Colonic mucosa (tissue), 4 donors: ENCODE results near the gene SLC5A12. TPM values are rescaled to one million over a fixed set of nuclear protein-coding genes. Genes with fewer than 3 reads are reported as not detected.

Experiments
- DNase-seq: peaks from one replicate; pipeline ENCODE4 v3.0.0-alpha.2; 2020
- H3K27ac ChIP-seq: fragments of 200-600 bp; one replicate; pipeline ENCODE4 v1.8.0; 2021
- H3K27me3 ChIP-seq: fragments of 200-600 bp; one replicate; pipeline ENCODE4 v1.8.0; 2021
- H3K36me3 ChIP-seq: fragments of 200-600 bp; one replicate; pipeline ENCODE4 v1.8.0; 2021
- H3K4me1 ChIP-seq: fragments of 200-600 bp; one replicate; pipeline ENCODE4 v1.8.0; 2021; ENCODE audit warnings: mild to moderate bottlenecking
- H3K4me3 ChIP-seq: fragments of 200-600 bp; one replicate; pipeline ENCODE4 v1.8.0; 2021
- H3K9ac ChIP-seq, 2 donors: one replicate each; pipeline ENCODE4 v1.7.0; 2013; ENCODE audit warnings: control low read depth in 2 of 2, low read depth in 2 of 2, low read length in 2 of 2
- H3K9me3 ChIP-seq: fragments of 200-600 bp; one replicate; pipeline ENCODE4 v1.8.0; 2021
- intact Hi-C: fragments of 100-400 bp; cut with DNase I; formaldehyde crosslinking; loops from one replicate; pipeline ENCODE4 v1.14.1; 2022
- total RNA-seq, 2 donors: library from RNA; stranded (reverse); fragmentation: NEBNext Ultra II Directional in 1 of 2; extraction: Animal tissue kit (Norgen Biotek cat#: 25700) in 1 of 2; gene quantifications; one replicate each; pipeline ENCODE4 v1.2.1, GENCODE V29; 2021
- TF ChIP-seq, protein P1 (sequence below): fragments of 200-600 bp; IDR thresholded peaks from one replicate; pipeline ENCODE4 v1.8.0; 2022; ENCODE audit warnings: antibody characterized with exemption, mild to moderate bottlenecking
- donor health status: healthy.
- donor health status: DM: no; HTN: no; CAD: no.
- donor health status: DM: no; HTN: no; CAD: no.

SLC5A12 gene
- total RNA-seq, 2 donors from 2014 or later, result 0.16 to 0.30 TPM

DNA sequence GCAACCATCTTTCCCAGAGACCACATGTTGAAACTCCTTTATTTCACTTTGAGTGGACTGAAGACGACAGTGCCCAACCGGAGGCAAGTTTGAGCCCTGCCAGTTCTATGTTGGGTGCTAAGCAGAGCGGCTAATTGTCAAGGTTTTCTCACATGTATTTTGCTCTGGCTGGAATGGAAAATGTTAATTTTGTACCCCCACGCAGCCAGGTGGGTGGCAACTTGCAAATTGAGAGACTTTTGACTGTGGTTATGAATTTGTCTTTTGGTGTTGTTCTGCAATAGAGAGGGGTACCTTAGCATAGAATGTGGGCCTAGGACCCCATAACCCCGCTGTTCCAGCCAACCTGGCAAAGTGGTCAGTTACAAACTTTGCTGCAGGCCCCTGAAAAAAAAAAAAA, 42.5 kb upstream of the SLC5A12 start:
- intact Hi-C loops, result no loop called here
- no peak overlapping the region for H3K4me3 ChIP-seq
- no peaks in the 10 kb centered on the region for H3K9me3 ChIP-seq
- TF ChIP-seq, protein P1, sequence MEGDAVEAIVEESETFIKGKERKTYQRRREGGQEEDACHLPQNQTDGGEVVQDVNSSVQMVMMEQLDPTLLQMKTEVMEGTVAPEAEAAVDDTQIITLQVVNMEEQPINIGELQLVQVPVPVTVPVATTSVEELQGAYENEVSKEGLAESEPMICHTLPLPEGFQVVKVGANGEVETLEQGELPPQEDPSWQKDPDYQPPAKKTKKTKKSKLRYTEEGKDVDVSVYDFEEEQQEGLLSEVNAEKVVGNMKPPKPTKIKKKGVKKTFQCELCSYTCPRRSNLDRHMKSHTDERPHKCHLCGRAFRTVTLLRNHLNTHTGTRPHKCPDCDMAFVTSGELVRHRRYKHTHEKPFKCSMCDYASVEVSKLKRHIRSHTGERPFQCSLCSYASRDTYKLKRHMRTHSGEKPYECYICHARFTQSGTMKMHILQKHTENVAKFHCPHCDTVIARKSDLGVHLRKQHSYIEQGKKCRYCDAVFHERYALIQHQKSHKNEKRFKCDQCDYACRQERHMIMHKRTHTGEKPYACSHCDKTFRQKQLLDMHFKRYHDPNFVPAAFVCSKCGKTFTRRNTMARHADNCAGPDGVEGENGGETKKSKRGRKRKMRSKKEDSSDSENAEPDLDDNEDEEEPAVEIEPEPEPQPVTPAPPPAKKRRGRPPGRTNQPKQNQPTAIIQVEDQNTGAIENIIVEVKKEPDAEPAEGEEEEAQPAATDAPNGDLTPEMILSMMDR, result no peak
- DNase-seq, result no peak
- H3K9ac ChIP-seq, result no peak overlapping the region
- no peak overlapping the region for H3K27ac ChIP-seq
- H3K4me1 ChIP-seq, result no peaks in the 10 kb centered on the region
- H3K36me3 ChIP-seq, result no peaks in the 10 kb centered on the region
- H3K27me3 ChIP-seq, result no peaks in the 10 kb centered on the region

GRCh38 chr11:26762089-26762488, 40.2 kb upstream of the SLC5A12 start:
- H3K27ac ChIP-seq, result no peak overlapping the region
- no peaks in the 10 kb centered on the region for H3K4me1 ChIP-seq
- H3K36me3 ChIP-seq, result no peaks in the 10 kb centered on the region
- H3K27me3 ChIP-seq, result no peaks in the 10 kb centered on the region
- no peak overlapping the region for H3K4me3 ChIP-seq
- no peak overlapping the region for H3K9ac ChIP-seq
- H3K9me3 ChIP-seq, result no peaks in the 10 kb centered on the region
- TF ChIP-seq, protein P1, result no peak
- no peak for DNase-seq
- intact Hi-C loops, result no loop called here

- no peak for DNase-seq
- Histone ChIP-seq H3K4me3 (no peak overlapping the region), H3K27ac (no peak overlapping the region), H3K27me3 (no peaks in the 10 kb centered on the region), H3K36me3 (no peaks in the 10 kb centered on the region), H3K9ac (no peak overlapping the region), H3K9me3 (no peaks in the 10 kb centered on the region), H3K4me1 (no peaks in the 10 kb centered on the region)
- intact Hi-C loops, result no loop called here
- TF ChIP-seq, protein P1, result no peak
Measured at GRCh38 chr11:26761361-26761809, 39.5 kb upstream of the SLC5A12 start.

GRCh38 chr11:26757995-26758394, 36.1 kb upstream of the SLC5A12 start:
- no peak for DNase-seq
- intact Hi-C loops, result loop anchor here (10.0 kb wide), 3 partner anchors 103 to 727 kb away; no protein-coding TSS in a partner anchor
- TF ChIP-seq, protein P1, result no peak
- Histone ChIP-seq H3K4me1 (no peaks in the 10 kb centered on the region), H3K9me3 (no peaks in the 10 kb centered on the region), H3K4me3 (no peak overlapping the region), H3K27me3 (no peaks in the 10 kb centered on the region), H3K9ac (no peak overlapping the region), H3K27ac (no peak overlapping the region), H3K36me3 (no peaks in the 10 kb centered on the region)

- intact Hi-C loops, result loop anchor here (10.0 kb wide), 3 partner anchors 101 to 729 kb away; no protein-coding TSS in a partner anchor
- TF ChIP-seq, protein P1, result no peak
- Histone ChIP-seq H3K4me1 (no peaks in the 10 kb centered on the region), H3K9me3 (no peaks in the 10 kb centered on the region), H3K27ac (no peak overlapping the region), H3K36me3 (no peaks in the 10 kb centered on the region), H3K27me3 (no peaks in the 10 kb centered on the region), H3K9ac (no peak overlapping the region), H3K4me3 (no peak overlapping the region)
- no peak for DNase-seq
Measured at GRCh38 chr11:26755762-26756161, 33.9 kb upstream of the SLC5A12 start.
